Posterior cingulate gyrus (tissue), 11 donors: ENCODE results near the gene SIPA1L3.
"Not testable (repeated sequence)": the region's sequence is repeated elsewhere in the genome, so short reads cannot be mapped to it uniquely, and the experiment has no call there.

ENCODE experiments used
- DNase-seq, 10 donors: peaks; one replicate each; pipeline versions ENCODE4 v3.0.0 to v3.0.0-alpha.2; 2020 to 2021; ENCODE audit warnings: mixed read lengths in 3 of 10
- intact Hi-C: fragments of 100-400 bp; cut with DNase I; formaldehyde crosslinking; loops from one replicate; pipeline ENCODE4 v1.15.1; 2023

The SIPA1L3 gene

GRCh38 chr19:38009650-38010242 is 102.7 kb downstream of the SIPA1L3 start:
- intact Hi-C loops: no loop called here
- DNase-seq: peak in 1 of 10 donors; percentile 15

DNA sequence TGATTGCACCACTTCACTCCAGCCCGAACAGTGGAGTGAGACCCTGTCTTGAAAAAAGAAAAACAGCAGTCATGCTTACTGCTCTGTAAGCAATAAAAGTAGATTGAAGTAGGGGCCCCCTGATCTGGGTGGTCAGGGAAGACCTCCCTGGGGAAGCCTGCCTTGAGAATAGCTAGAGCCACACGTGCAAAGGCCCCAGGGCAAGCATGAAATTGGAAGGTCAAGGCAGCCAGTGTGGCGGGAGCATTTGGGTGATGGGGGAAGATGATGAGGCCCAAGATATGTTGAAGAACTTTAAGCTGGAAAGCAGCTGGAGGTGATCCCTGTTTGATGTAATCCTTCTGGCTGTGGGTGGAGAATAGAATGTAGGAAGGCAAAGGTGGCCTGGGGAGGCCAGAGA is 104.4 kb downstream of the SIPA1L3 start:
- DNase-seq: peak in 1 of 10 donors; percentile 31
- intact Hi-C loops: no loop called here

DNA sequence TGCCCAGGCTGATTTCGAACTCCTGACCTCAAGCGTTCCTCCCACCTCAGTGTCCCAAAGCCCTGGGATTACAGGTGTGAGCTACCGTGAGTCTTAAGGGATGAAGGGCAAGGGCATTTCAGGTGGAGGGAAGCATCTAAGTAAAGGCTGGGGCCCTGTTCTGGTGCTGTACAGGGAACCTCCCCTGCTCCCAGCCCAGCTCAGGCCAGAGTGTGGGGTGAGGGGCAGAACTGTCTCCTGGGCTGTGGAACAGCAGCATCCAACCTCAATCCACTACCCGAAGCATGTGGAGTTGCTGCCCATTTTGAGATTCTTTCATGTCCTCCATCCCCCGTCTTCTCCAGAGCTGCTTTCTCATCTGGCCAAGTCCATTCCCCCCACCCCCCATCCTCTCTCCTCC is 105.3 kb downstream of the SIPA1L3 start:
- DNase-seq: peak in 1 of 10 donors; percentile 15
- intact Hi-C loops: no loop called here

DNA sequence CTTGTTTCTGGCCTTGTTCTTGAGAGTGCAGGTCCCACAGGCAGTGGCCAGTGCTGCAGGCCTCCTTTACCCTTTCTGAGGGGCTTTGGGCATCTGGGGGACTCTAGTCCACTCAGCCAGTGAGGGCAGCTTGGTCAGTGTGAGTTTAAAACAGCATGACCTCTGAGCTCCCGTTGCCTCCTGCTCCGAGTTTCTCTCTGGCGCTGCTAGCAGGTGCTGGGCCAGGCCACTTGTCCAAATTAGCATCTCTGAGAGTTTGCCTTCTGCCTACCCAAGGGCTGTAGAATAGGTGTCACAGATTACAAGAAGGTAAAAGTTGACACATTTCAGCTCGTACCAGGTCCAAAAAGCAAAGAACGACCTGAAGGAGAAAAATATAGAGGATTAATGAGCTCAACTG is 105.9 kb downstream of the SIPA1L3 start:
- DNase-seq: peak in 1 of 10 donors; percentile 55
- intact Hi-C loops: no loop called here

- peak in 2 of 10 donors; percentile 64 to 66 for DNase-seq
- intact Hi-C loops: no loop called here
These were observed 107.0 kb downstream of the SIPA1L3 start for GRCh38 chr19:38013913-38014580.

DNA sequence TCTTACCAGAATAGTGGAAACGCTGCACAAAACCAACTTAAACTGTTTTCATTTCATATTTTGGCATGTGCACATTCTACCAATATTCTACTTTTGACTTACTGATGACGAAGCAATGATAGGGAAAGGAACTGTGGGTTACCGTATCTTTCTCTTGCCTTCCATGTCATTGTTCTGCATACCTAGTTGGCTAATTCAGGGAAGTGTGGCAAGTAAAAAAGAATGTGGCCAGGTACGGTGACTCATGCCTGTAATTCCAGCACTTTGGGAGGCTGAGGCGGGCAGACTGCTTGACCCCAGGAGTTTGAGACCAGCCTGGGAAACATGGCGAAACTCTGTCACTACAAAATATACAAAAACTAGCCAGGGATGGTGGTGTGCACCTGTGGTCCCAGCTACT is 108.2 kb downstream of the SIPA1L3 start:
- DNase-seq: no peak
- intact Hi-C loops: no loop called here

DNA sequence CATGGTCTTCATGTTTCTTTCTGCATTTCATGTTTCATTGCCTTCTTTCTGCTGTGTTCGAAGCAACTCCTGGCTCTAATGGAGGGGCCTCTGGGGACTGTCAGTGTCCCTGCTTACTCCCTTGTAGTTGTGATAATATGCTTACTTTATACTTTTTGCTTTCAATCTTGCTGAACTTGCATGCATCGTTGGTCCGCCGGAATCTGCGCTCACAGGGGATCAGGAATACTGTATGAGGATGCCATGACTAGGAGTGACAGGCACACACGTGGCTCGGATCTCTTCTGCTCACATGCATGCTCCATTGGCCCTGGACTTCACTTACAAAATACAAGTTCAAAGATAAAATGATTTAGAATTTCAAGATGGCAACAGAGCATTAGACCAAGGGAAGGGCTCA is 108.8 kb downstream of the SIPA1L3 start:
- intact Hi-C loops: no loop called here
- DNase-seq: no peak

DNA sequence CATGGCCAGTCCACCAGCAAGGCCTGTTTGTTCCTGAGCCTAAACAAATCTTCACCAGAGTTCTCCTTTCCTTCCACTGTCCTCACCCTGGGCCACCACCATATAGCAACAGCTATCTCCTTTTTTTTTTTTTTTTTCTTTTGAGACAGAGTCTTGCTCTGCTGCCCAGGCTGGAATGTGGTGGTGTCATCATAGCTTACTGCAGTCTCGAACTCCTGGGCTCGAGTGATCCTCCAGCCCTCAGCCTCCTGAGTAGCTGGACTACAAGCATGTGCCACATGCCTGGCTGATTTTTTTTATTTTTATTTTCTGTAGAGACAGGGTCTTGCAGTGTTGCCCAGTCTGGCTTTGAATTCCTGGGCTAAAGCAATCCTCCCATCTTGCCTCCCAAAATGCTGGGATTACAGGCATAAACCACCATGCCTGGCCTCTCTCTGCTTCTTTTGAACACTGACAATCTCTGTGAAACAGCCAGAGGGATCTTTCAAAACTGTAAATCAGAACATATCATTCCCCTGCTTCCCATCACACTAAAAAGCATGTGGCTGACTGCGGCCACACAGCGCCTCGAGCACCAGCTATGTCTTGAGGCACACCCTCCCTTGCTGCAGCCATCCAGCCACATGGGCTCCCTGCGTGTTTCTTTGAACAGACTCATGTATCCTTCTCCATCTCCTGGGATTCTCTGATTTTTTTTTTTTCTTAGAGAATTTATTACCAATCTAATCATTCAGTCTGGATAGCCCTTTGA is 110.6 kb downstream of the SIPA1L3 start:
- no peak for DNase-seq
- intact Hi-C loops: no loop called here

GRCh38 chr19:38018694-38019395 is 111.8 kb downstream of the SIPA1L3 start:
- DNase-seq: no peak
- intact Hi-C loops: no loop called here

GRCh38 chr19:38019396-38019724 is 112.4 kb downstream of the SIPA1L3 start:
- intact Hi-C loops: no loop called here
- no peak for DNase-seq

DNA sequence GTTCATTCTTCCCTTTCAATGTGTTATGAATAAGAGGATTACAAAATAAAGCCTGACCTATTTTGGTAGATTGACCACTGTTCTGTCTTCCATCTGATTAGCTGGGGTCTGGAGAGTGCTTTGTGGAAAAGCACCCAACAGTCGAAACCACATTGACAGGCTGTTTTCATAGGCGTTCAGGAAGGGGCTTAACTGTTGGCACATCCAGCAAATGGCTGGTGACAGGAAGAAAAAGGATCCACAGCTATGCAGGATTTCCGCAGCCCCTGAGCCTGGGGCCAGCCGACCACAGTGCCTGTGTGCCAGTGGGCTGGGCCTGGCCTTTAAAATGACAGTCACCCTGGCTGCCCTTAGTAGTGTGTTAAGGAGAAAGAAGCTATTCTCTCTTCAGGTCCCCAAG is 113.3 kb downstream of the SIPA1L3 start:
- intact Hi-C loops: no loop called here
- no peak for DNase-seq

DNA sequence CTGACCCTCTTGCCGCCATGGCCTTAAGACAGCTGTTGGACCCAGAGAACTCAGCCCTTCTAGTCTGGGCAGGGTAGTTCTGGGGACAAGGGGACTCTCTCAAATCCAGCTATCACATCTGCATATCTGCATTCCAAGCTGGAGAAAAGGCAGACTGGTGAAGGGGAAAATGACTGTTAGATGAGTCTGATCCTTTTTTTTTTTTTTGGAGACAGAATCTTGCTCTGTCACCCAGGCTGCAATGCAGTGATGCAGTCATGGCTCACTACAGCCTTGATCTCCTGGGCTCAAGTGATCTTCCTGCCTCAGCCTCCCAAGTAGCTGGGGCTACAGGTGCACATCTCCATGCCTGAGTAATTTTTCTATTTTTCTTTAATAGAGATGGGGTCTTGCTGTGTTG is 114.3 kb downstream of the SIPA1L3 start:
- DNase-seq: no peak
- intact Hi-C loops: no loop called here

GRCh38 chr19:38022791-38023670 is 116.0 kb downstream of the SIPA1L3 start:
- intact Hi-C loops: no loop called here
- no peak for DNase-seq

GRCh38 chr19:38023671-38024541 is 116.9 kb downstream of the SIPA1L3 start:
- DNase-seq: no peak
- intact Hi-C loops: no loop called here

DNA sequence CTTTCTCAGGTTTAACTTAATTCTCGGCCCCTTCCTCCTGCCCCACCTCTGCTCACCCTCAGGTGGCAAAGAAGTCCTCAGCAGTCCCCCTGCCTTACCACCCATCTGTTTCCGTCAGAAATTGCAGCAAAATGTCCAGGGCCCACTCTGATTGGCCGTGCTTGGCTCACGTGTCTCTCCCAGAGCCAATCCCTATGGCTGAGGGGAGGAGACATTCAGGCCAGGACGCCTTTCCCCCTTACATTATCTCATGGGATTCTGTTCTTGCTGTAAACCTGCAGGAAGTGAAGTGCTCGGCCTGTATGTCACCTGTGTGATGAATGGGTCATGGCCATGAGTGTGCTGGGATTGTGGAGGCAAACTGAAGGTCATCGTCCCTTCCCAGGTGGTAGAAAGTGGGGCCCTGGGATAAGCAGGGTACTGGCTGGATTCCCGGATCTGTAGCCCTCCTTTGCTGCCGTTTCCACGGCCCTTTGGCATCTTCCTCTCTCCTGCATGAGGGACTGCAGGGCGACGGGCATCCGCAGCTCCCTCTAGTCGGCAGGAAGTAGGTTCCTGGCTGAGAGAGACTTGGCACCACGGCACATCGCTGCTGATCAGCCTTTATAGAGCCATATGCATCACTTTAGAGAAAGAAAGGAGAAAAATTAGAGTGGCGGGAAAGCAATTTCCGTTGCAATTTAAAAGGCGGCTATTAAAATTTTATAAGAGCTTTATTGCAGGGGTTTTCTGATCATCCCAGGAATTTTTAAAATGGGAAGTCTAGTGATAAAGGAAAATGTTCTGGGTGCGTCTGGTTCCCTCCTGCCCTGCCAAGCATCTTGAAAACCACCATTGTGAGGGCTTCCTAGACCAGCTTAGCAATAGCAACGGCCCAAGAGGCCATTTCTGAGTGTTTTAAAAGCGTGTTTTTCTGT is 118.2 kb downstream of the SIPA1L3 start:
- intact Hi-C loops: no loop called here
- peak in 7 of 10 donors; percentile 43 to 89 (median 52) for DNase-seq

GRCh38 chr19:38025909-38026307 is 118.9 kb downstream of the SIPA1L3 start:
- DNase-seq: no peak
- intact Hi-C loops: no loop called here

DNA sequence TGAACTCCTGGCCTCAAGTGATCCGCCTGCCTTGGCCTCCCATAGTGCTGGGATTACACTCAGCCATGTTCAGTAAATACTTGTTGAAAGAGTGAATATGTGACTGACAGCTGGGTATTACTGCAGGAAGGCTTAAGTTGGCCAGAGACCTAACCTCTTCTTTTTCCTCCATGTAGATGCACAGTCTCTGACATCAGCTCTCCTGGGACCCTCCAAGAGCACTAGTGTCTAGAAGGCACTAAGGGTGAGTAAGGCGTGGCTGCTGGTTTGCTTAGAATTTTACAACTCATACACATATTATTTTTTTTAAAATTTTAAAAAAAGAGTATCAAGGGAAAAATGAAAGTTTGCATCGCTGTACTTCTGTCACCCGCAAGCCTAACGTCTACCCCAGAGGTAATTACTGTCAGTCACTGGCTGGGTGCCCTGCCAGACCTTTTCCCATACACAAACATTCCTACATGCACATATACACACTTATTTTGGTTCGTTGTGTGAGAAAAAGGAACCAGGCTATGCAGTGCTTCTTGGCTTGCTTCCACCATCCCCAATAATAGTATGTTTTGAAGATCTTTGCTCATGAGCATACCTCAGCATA is 122.0 kb downstream of the SIPA1L3 start:
- no peak for DNase-seq
- intact Hi-C loops: no loop called here

- DNase-seq: peak in 2 of 10 donors; percentile 13 to 49
- intact Hi-C loops: not testable (repeated sequence)
These were observed 123.0 kb downstream of the SIPA1L3 start for GRCh38 chr19:38030001-38030400.
